ENCODE data around the gene CCDC146. TPM values are rescaled to one million over a fixed set of nuclear protein-coding genes. Genes with fewer than 3 reads are reported as not detected.

Gene CCDC146
- total RNA-seq, 4 donors from 2014 or later, result 12.8 to 34.0 (median 29.3) TPM

DNA sequence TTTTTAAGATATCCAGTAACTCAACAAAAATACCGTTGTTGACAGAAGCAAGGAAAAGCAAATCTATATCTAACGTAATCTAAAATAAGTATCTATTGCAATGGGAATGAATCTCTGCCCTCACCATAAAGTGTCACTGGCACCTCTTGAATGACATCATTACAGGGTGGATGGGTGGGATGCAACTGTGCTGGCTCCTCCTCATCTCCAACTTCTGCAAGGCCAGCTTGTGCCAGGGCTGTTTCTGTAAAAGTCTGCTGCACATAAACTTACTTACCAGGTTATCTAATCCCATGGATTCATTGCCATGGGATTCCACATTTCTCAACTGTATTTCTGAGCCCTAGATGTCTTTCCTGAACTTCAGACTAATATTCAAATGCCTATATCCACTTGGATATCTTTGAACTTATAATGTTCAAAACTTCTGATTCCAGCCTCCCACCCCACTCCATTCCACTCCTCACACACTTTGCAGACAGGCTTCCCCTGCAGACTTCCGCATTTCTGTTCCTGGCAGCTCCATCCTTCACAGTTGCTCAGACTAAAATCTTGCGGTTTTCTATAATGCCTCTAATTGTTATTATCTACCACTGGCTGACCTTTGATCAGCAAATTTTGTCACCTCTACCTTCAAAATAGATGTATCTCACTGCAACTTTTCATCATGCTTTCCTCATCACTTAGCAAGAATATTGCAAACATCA lies 66.5 kb downstream of the CCDC146 start:
- no peak for DNase-seq
- Histone ChIP-seq H3K27me3 (no peaks in the 10 kb centered on the region), H3K27ac (no peak overlapping the region), H3K4me1 (no peaks in the 10 kb centered on the region), H3K36me3 (no peaks in the 10 kb centered on the region), H3K4me3 (no peak overlapping the region), H3K9me3 (no peaks in the 10 kb centered on the region)
- TF ChIP-seq POLR2A (IDR thresholded peaks at IDR 0.05), result no peak
- TF ChIP-seq, protein P1, sequence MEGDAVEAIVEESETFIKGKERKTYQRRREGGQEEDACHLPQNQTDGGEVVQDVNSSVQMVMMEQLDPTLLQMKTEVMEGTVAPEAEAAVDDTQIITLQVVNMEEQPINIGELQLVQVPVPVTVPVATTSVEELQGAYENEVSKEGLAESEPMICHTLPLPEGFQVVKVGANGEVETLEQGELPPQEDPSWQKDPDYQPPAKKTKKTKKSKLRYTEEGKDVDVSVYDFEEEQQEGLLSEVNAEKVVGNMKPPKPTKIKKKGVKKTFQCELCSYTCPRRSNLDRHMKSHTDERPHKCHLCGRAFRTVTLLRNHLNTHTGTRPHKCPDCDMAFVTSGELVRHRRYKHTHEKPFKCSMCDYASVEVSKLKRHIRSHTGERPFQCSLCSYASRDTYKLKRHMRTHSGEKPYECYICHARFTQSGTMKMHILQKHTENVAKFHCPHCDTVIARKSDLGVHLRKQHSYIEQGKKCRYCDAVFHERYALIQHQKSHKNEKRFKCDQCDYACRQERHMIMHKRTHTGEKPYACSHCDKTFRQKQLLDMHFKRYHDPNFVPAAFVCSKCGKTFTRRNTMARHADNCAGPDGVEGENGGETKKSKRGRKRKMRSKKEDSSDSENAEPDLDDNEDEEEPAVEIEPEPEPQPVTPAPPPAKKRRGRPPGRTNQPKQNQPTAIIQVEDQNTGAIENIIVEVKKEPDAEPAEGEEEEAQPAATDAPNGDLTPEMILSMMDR (IDR thresholded peaks at IDR 0.05), result no peak
- intact Hi-C loops (cut with DNase I; ENCODE audit: low total_unique reads), result no loop called here

DNA sequence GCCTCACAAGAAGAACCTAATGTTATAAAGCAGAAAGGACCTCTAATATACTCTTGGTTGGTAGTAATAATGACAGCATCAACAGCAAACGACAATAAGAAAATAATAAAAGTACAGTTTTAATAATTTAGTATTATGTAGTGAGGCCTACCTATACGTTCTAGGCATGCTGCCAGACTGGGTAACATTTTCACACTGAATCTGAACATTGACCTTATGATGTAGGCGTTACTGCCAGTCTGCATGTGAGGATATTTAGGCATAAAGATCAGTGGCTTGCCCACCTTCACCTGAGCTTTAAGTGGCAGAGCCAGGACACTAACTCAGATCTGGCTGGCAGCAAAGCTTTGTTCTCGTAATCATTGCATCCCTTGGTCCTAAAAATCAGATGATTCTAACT lies 74.7 kb downstream of the CCDC146 start:
- TF ChIP-seq, protein P1 (IDR thresholded peaks at IDR 0.05), result no peak
- no peak for TF ChIP-seq POLR2A (IDR thresholded peaks at IDR 0.05)
- H3K9me3 ChIP-seq, result no peaks in the 10 kb centered on the region
- H3K36me3 ChIP-seq, result no peaks in the 10 kb centered on the region
- intact Hi-C loops (cut with DNase I; ENCODE audit: low total_unique reads), result no loop called here
- H3K4me1 ChIP-seq, result no peaks in the 10 kb centered on the region
- no peaks in the 10 kb centered on the region for H3K27me3 ChIP-seq
- no peak overlapping the region for H3K4me3 ChIP-seq
- no peak for DNase-seq
- H3K27ac ChIP-seq, result no peak overlapping the region

DNA sequence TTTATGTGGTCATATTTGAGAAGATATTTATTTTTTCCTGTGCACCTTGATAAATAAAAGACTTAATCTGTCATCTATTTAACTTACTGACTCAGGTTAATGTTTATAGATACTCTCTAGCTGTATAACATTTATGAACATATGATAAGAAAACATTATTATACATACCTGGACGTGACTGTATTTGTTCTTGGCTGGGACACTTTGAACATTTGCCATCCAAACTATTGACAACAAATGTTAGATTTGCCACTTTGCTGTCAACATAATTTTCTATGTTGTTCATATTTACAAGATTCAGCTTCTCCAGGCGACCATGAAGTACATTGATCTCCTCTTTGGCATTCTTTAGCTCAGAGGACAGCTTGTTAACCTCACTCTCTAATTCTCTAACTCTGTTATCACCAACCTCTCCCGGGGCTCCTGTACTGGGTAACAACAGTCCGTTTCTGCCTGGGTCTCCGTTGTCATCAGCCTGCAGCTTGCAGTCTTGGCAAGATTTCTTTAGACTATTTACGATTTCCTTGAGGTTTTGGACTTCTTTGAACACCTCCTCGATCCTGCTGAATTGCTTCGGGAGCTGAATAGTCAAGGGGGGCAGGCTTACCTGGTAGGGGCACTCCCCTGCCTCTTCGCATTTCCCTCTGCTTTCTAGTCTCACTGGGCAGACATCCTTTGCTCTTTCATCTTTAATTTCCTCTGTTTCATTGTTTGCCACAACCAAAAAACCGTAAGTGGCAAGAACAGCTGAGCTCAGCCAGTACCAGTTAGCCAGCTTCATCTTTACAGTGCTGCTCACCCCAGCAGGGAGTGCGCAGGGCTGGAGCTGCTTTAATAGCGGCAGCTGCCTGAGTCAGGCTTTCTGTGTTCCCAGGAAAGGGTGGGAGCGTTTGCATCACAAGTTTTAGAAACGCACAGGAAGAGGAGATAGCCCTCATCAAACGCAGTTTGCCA lies 76.9 kb downstream of the CCDC146 start, which contains the start of gene FGL2:
Gene FGL2 (minus strand): TSS at position 807 of the 954 bp plus-strand sequence. CDS start 26 bp downstream, at position 781.
- intact Hi-C loops (cut with DNase I; ENCODE audit: low total_unique reads), result no loop called here
- H3K36me3 ChIP-seq, result no peaks in the 10 kb centered on the region
- H3K9me3 ChIP-seq, result no peaks in the 10 kb centered on the region
- DNase-seq, result peak; percentile 36 to 54
- H3K4me3 ChIP-seq, result peak within 1 kb of the TSS; percentile 34 to 40
- no peaks in the 10 kb centered on the region for H3K27me3 ChIP-seq
- no peak for TF ChIP-seq POLR2A (IDR thresholded peaks at IDR 0.05)
- TF ChIP-seq, protein P1 (IDR thresholded peaks at IDR 0.05), result no peak
- H3K4me1 ChIP-seq, result no peaks in the 10 kb centered on the region
- peak within 1 kb of the TSS in 1 of 2 donors; percentile 67 for H3K27ac ChIP-seq

DNA sequence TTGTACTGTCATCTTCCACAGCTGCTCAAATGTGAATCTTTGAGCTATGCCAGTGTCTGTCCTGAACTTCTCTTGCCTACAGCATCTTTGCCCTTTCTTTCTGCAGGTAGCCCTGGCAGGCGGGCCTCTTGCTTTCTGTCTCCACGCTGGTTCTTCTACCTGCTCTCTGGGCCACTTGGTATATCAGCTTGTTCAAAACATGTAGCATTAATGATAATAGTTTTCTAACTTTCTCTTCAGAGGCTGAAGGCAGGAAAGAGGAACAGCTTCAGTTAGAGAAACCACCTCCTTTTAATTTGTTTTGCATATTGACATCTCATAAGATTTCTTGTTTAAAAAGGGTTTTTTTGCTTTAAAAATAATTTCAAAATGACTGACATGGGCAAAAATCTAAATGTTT lies 78.1 kb downstream of the CCDC146 start:
- no peaks in the 10 kb centered on the region for H3K27me3 ChIP-seq

More for the DNA sequence above, 78.1 kb downstream of the CCDC146 start:
- TF ChIP-seq, protein P1 (IDR thresholded peaks at IDR 0.05), result no peak
- TF ChIP-seq POLR2A (IDR thresholded peaks at IDR 0.05), result no peak
- Histone ChIP-seq H3K9me3 (no peaks in the 10 kb centered on the region), H3K27ac (no peak overlapping the region), H3K36me3 (no peaks in the 10 kb centered on the region), H3K4me3 (no peak overlapping the region), H3K4me1 (no peaks in the 10 kb centered on the region)
- DNase-seq, result no peak
- intact Hi-C loops (cut with DNase I; ENCODE audit: low total_unique reads), result no loop called here
